ENCODE results near the gene DCST2. TPM values are rescaled to one million over a fixed set of nuclear protein-coding genes. Genes with fewer than 3 reads are reported as not detected.

Gene DCST2
- total and polyA plus RNA-seq, 2 of the 8 experiments (the other 6 are each of a cell fraction or from before 2014, with no cell fraction given), result 0.43 to 2.1 TPM

GRCh38 chr1:155011437-155012025, 22.1 kb downstream of the DCST2 start (continued):
- TF ChIP-seq, protein P1, sequence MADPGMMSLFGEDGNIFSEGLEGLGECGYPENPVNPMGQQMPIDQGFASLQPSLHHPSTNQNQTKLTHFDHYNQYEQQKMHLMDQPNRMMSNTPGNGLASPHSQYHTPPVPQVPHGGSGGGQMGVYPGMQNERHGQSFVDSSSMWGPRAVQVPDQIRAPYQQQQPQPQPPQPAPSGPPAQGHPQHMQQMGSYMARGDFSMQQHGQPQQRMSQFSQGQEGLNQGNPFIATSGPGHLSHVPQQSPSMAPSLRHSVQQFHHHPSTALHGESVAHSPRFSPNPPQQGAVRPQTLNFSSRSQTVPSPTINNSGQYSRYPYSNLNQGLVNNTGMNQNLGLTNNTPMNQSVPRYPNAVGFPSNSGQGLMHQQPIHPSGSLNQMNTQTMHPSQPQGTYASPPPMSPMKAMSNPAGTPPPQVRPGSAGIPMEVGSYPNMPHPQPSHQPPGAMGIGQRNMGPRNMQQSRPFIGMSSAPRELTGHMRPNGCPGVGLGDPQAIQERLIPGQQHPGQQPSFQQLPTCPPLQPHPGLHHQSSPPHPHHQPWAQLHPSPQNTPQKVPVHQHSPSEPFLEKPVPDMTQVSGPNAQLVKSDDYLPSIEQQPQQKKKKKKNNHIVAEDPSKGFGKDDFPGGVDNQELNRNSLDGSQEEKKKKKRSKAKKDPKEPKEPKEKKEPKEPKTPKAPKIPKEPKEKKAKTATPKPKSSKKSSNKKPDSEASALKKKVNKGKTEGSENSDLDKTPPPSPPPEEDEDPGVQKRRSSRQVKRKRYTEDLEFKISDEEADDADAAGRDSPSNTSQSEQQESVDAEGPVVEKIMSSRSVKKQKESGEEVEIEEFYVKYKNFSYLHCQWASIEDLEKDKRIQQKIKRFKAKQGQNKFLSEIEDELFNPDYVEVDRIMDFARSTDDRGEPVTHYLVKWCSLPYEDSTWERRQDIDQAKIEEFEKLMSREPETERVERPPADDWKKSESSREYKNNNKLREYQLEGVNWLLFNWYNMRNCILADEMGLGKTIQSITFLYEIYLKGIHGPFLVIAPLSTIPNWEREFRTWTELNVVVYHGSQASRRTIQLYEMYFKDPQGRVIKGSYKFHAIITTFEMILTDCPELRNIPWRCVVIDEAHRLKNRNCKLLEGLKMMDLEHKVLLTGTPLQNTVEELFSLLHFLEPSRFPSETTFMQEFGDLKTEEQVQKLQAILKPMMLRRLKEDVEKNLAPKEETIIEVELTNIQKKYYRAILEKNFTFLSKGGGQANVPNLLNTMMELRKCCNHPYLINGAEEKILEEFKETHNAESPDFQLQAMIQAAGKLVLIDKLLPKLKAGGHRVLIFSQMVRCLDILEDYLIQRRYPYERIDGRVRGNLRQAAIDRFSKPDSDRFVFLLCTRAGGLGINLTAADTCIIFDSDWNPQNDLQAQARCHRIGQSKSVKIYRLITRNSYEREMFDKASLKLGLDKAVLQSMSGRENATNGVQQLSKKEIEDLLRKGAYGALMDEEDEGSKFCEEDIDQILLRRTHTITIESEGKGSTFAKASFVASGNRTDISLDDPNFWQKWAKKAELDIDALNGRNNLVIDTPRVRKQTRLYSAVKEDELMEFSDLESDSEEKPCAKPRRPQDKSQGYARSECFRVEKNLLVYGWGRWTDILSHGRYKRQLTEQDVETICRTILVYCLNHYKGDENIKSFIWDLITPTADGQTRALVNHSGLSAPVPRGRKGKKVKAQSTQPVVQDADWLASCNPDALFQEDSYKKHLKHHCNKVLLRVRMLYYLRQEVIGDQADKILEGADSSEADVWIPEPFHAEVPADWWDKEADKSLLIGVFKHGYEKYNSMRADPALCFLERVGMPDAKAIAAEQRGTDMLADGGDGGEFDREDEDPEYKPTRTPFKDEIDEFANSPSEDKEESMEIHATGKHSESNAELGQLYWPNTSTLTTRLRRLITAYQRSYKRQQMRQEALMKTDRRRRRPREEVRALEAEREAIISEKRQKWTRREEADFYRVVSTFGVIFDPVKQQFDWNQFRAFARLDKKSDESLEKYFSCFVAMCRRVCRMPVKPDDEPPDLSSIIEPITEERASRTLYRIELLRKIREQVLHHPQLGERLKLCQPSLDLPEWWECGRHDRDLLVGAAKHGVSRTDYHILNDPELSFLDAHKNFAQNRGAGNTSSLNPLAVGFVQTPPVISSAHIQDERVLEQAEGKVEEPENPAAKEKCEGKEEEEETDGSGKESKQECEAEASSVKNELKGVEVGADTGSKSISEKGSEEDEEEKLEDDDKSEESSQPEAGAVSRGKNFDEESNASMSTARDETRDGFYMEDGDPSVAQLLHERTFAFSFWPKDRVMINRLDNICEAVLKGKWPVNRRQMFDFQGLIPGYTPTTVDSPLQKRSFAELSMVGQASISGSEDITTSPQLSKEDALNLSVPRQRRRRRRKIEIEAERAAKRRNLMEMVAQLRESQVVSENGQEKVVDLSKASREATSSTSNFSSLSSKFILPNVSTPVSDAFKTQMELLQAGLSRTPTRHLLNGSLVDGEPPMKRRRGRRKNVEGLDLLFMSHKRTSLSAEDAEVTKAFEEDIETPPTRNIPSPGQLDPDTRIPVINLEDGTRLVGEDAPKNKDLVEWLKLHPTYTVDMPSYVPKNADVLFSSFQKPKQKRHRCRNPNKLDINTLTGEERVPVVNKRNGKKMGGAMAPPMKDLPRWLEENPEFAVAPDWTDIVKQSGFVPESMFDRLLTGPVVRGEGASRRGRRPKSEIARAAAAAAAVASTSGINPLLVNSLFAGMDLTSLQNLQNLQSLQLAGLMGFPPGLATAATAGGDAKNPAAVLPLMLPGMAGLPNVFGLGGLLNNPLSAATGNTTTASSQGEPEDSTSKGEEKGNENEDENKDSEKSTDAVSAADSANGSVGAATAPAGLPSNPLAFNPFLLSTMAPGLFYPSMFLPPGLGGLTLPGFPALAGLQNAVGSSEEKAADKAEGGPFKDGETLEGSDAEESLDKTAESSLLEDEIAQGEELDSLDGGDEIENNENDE (IDR thresholded peaks at IDR 0.05; ENCODE audit: insufficient replicate concordance, low read length), result no peak
- TF ChIP-seq CHD1 (IDR thresholded peaks at IDR 0.05; ENCODE audit: low read depth, low read length) (no peak), TAF1 (IDR thresholded peaks at IDR 0.05; ENCODE audit: low read depth, low read length) (no peak), ATF2 (IDR thresholded peaks at IDR 0.05; ENCODE audit: low read length) (no peak), GABPA (IDR thresholded peaks at IDR 0.05; ENCODE audit: borderline replicate concordance, insufficient read depth, low read length) (no peak), BCL11A (IDR thresholded peaks at IDR 0.05; ENCODE audit: low read depth in 2 of 2, low read length in 2 of 2) (no peak), NRF1 (IDR thresholded peaks at IDR 0.05; ENCODE audit: low read depth, low read length) (no peak), SAP30 (IDR thresholded peaks at IDR 0.05; ENCODE audit: insufficient read depth, insufficient replicate concordance, low read length) (no peak), ZNF274 (IDR thresholded peaks at IDR 0.05; ENCODE audit: borderline replicate concordance, extremely low read depth, low read length) (no peak)

Measured in H1 (cell line).